ENCODE measurements around the gene DGKD.

- TF ChIP-seq POLR2AphosphoS5 (IDR thresholded peaks at IDR 0.05; ENCODE audit: low read depth, low read length) (no peak), FOXP2 (optimal IDR thresholded peaks at IDR 0.05; ENCODE audit: borderline replicate concordance, extremely low read depth, extremely low read length, insufficient read depth) (no peak), REST (IDR thresholded peaks at IDR 0.05; ENCODE audit: insufficient read depth in 1 of 2, low read depth in 2 of 2, low read length in 2 of 2) (no peak), TAF1 (IDR thresholded peaks at IDR 0.05; ENCODE audit: borderline replicate concordance, insufficient read depth, low read length) (no peak)
Measured at GRCh38 chr2:233461481-233461891, 107.2 kb downstream of the DGKD start.
